Testis (tissue), 2 donors: ENCODE data around the gene CHN2.

Experiments
- POLR2A ChIP-seq: fragments of 450-650 bp; IDR thresholded peaks from one replicate; pipeline ENCODE4 v1.6.1; 2017; ENCODE audit warnings: antibody characterized with exemption, mild to moderate bottlenecking, moderate library complexity
- TF ChIP-seq, protein P1 (sequence below), 3 experiments: fragments of 450-650 bp in 2 of 3; fragments of 200-600 bp in 1 of 3; sonication (generic) in 1 of 3; IDR thresholded peaks; one replicate each; pipeline ENCODE4 v1.5.1; 2016 to 2019; ENCODE audit warnings: antibody characterized with exemption in 3 of 3, mild to moderate bottlenecking in 2 of 3, moderate library complexity in 1 of 3

DNA sequence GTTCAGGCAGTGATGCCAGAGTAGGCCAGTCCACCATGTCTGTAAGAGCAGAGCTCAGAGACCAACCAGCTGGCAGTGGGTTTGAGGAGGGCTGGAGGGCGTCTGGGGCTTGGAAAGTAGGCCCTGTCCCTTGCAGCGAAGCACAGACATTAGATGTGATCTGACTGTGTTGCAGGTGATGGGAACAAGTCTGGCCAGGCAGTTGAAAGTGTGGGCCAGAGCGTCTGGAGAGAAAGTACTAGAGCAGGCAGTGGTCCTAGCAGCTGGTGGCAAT is 53.3 kb downstream of the CHN2 start:
- TF ChIP-seq POLR2A: no peak
- TF ChIP-seq, protein P1, sequence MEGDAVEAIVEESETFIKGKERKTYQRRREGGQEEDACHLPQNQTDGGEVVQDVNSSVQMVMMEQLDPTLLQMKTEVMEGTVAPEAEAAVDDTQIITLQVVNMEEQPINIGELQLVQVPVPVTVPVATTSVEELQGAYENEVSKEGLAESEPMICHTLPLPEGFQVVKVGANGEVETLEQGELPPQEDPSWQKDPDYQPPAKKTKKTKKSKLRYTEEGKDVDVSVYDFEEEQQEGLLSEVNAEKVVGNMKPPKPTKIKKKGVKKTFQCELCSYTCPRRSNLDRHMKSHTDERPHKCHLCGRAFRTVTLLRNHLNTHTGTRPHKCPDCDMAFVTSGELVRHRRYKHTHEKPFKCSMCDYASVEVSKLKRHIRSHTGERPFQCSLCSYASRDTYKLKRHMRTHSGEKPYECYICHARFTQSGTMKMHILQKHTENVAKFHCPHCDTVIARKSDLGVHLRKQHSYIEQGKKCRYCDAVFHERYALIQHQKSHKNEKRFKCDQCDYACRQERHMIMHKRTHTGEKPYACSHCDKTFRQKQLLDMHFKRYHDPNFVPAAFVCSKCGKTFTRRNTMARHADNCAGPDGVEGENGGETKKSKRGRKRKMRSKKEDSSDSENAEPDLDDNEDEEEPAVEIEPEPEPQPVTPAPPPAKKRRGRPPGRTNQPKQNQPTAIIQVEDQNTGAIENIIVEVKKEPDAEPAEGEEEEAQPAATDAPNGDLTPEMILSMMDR (IDR thresholded peaks at IDR 0.05): no peak
